KBM-7 (cell line): ENCODE data around the gene PRDM1.

Experiments used
- DNase-seq: peaks from one replicate; pipeline ENCODE4 v3.0.0-alpha.2; 2015
- in situ Hi-C: fragments of 300-500 bp; cut with MboI; formaldehyde crosslinking; loops from 2 replicates; pipeline ENCODE4 v1.14.3; 2020; ENCODE audit warnings: low sequenced_read_pairs, low pct_unique_long_range_greater_than_20kb, mixed read lengths

PRDM1 gene

DNA sequence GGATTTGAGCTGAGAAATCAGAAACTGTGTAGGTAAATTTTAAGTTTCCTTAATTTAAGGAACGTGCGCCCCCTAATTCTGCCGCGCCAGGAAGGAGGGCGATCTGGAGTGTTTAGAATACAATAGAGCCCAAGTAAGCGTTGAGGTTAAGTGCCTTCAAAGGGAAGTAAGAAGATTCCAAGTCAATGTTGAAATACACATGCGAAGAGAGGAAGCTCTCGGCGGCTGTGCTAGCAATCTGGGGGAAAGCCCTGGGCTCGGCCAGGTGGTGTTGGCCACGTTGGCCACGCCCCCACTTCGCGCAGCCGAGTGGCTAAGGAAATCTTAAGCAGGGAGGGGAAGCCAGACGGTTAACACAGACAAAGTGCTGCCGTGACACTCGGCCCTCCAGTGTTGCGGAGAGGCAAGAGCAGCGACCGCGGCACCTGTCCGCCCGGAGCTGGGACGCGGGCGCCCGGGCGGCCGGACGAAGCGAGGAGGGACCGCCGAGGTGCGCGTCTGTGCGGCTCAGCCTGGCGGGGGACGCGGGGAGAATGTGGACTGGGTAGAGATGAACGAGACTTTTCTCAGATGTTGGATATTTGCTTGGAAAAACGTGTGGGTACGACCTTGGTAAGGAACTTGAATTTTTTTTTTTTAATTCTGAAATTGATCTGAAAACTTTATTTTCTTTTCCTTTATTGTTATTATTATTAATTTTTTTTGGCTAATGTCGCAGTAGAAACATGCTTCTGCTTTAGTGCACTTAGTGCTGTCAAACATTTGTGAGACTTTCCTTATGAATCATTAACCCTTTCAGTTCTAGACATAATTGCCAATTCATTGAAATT lies at the start of gene PRDM1:
Gene PRDM1 (plus strand): TSS at position 353 of the 830 bp plus-strand sequence. CDS start 218 bp downstream, at position 571.
- peak; percentile 97 for DNase-seq
- in situ Hi-C loops: no loop called here

DNA sequence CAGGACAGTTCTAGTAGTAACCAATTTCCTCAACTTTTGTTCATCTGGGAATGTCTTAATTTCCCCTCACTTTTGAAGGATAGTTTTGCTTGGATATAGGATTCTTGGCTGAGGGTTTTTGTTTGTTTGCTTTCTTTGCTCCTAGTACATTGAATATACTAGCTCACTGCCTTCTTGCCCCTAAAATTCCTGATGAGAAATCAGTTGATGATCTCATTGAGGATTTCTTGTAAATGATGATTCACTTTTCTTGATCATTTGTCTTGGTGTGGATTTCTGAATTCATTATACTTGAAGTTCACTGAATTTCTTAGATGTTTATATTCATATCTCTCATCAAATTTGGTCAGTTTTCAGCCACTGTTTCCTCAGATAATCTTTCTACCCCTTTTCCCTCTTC lies 49.1 kb upstream of the PRDM1 start:
- in situ Hi-C loops: no loop called here
- no peak for DNase-seq

DNA sequence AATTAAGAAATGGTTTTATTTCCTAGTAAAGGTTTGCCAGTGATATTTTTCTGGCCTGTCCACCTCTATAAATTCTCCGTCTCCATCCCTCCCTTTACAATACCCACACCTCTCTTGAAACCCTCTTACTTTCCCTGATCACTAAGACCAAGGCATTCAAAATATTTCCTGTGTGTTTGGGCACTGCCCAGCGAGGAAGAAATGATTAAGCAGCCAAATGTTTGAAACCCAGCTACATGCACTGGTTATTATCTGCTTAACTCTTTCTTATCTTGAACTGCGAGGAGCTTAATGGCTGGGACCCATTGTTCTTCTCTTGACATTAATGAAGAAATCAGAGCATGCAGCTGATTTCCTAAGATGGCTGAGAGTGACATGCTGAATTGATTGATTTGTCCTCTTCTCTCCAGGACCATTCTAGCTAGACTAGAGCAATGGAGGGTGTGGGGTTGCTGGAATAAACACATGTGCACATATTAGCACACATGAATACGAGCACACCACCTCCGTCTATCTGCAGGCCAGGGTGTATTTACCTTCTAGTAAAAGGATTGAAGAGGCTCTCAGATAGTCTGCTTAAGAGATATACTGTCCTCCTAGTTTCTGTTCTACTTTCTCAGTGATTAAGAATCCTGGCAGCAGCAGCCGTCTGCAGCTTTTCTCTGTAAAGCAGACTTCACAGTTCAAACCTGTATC lies 46.1 kb upstream of the PRDM1 start:
- in situ Hi-C loops: no loop called here
- no peak for DNase-seq

DNA sequence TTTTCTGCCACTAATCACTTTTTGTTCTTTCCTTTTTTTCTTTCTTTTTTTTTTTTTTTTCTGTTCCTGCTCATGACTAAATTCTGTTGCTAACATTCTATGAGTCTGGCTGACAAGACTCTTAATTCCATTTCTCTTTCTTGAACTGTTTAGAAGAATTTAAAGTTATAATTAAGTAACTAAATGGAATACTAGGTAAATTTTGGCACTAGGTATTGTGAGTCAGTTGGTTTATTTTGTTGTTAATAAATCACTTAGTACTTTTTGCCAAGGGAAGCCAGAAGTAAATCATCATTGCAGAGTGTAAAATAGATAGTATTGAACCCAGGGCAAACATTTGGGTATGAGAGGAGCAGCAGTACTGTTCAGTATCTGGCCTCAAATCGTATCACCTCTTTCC lies 42.0 kb upstream of the PRDM1 start:
- in situ Hi-C loops: no loop called here
- no peak for DNase-seq

DNA sequence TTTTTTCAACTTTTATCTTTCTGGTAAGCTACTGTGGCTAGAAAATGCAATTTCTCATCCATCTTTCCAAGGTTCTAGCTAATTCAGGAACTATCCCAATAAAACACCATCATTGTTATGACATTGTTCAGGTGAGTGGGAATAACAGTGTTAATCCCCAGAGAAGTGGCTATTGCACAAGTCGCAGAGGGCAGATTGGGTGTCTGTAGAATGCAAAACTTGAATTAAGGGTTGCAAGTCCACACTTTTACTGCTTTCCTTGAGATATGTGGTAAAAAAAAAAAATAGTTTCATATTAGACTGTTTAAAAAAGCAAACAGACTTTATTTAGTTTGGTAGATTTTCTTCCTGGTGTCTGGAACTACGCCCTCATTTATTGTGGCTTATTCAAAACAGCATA lies 41.1 kb upstream of the PRDM1 start:
- in situ Hi-C loops: no loop called here
- DNase-seq: no peak

DNA sequence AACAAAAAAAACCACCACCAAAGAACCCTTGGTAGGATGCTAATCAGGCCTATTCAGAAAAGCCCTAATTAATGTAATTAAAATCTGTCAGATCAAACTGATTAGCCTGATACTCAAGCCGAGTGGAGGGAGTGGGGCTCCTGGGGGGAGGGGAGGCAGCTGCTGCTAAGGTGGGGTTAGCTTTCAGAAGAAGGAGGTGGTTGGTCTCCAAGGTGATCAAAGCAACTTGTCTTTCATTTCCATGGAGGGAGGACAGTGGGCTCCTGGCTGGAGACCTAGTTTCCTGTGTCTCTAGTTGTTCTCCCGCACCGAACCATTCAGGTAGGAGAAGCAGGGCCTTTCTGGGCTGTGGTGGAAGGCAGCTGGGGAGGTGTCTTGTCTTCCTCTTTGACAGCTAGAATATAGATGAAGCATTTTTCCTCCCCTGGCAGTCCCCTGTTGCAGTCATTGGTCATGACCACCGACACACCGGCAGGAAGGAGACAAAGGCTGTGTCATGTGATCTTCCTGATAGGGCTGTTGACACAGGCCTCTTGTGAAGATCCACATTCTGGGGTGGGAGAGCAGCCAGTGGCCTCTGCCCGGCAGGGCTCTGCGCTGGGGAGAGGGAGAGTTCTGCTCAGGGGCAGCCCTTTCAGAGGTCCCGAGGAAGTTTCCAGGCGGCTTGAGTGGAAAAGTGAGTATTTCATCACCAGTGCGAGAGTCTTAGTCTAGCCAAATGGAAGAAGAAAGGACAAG lies 39.9 kb upstream of the PRDM1 start:
- no peak for DNase-seq
- in situ Hi-C loops: no loop called here

DNA sequence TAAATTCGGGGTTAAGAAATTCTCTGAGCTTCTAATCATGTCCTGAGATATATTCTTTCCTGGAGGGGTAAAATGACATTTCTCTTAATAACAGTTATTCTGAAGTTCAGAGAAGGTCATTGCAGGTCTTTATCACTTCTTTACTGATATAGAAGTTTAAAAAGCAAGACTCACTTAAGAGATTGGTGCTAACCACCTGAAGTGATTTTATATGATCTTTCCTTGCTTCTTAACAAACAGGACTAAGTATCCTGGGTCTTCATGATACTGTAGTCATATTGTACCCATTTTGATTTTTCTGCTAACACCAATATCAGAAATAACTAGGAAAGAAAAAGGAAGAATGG lies 39.3 kb upstream of the PRDM1 start:
- in situ Hi-C loops: no loop called here

DNA sequence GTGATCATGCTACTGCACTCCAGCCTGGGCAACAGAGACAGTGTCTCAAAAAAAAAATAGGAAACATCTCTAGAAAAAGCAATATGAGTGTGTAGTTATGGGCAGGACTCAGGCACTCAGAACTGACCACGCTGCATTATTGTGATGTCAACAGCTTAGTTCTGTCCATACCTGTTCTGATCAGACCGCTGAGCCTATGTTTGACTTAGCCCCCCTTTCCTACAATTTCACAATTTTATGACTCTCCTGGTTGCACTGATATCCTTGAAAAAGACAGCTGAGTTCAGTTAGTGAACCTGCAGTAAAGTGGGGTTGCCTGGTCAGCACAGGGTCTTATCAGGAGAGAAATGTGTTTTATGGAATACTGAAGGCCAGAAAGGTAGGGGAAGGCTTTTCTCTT lies 37.8 kb upstream of the PRDM1 start:
- in situ Hi-C loops: no loop called here

More for the DNA sequence above, 39.3 kb upstream of the PRDM1 start:
- no peak for DNase-seq

DNA sequence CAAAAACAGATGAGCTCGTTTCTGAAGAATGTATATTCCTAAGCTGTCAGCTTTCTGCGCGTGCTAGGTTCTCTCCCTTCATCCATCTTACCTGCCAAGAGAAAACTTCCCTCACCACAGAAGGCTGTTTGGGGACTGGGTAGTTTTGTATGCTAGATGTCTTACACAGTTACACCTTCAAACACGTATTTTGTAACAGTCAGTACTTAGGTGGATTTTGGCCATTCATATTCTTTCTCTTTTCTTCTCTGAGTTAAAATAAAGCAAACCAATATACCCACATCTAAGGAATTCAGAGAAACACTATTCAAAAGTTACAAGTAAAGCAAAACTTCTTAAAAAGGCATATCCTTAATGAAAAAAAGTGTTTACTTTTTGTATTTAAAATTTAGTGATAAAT lies 35.6 kb upstream of the PRDM1 start:
- in situ Hi-C loops: no loop called here
- DNase-seq: no peak

More for the DNA sequence above, 37.8 kb upstream of the PRDM1 start:
- DNase-seq: no peak

DNA sequence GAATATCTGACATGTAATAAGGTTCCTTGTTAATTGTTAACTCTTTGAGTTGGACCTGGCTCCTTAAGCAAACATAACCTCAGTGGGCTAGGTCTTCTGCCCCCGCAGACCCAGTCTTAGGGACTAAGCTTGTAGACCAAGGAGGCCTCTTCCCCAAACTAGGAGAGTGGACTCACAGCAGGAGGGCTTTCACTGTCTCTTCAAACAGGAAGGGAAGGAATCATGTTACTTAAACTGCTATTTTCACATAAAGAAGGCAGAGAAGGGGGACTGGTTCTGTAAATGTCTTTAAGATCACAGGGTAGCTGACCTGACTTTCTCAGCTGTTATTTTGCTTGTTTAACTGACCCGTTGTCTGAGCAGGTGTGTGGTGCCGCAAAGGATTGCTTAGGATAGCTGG lies 34.9 kb upstream of the PRDM1 start:
- peak; percentile 44 for DNase-seq
- in situ Hi-C loops: no loop called here

DNA sequence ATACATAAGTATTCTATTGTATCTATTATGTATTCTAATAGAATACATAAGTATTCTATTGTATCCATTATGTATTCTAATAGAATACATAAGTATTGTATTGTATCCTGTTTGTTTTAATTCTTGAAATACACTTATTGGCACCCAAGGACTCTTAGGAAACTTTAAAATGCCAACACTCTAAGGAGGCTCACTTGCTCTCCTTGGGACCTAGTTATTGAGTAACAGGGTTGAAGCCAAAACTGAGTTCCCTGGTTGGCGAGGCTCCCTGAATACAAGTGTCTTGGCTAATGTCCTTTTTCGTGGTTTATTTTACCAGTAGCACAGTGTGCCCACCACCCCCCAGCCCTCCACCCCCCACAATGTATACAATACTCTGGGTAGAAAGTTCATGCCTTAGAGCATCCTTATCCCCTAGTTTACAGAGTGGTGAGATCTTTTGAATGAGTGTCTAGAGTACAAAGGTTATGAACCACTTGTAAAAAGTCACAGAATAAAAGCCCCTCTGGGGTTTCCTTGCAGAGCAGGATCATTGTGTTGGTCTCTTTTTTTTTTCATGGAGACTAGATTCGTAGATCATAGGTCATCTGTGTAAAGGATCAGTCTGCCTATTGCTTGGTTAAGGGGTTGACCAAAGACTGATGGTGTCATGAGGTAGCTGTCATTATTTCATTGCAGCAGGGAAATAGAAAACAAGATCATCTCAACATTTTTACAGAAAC lies 32.5 kb upstream of the PRDM1 start:
- in situ Hi-C loops: no loop called here
- DNase-seq: no peak

DNA sequence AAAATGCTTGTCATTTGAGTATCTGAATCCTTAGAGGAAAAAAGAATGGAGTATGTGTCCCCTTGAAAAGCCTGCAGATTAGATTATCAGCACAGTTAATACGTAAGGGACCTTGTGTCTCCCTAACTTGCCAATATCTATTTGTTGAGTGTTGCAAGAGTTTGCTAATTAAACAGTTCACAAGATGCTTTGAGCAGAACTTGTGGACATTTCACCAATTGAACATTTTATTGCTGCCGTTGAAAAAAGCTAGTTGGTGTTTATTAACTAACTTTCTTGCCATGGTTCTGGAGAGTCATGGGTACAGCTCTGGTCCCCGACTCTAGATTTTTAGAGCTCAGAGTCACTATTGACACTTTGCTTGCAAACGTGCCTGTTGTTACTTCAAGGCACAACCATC lies 30.6 kb upstream of the PRDM1 start:
- no peak for DNase-seq
- in situ Hi-C loops: no loop called here

DNA sequence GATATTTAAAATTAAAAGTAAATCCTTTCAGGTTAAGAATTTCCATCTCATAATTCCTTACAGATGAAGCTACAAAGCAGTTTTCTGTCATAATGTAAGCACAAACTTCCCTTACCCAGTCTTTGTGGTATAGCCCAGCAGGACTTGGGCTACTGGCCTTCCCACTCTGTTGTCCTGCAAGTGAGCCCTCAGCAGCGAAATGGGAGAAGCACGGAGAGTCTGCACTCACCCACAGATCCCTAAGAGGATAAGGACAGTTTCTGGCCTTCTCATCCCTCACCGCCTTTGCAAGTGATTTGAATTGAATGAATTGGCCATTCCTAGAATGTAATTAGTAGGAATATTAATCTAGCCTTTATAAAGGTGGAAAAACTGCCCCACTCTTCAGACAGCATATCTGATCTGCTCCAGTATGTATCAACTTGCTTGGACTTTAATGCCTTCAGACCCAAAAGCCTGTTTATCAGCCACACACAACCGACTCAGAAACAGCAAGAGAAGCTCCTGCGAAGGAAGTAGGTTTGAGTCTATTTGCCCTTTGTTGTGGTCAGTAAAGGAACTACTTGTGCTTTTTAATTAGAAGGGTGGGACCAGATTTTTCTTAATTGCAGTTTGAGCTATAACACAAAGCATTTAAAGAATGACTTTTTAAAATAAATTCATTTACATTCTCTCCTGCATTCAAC lies 29.9 kb upstream of the PRDM1 start:
- no peak for DNase-seq

DNA sequence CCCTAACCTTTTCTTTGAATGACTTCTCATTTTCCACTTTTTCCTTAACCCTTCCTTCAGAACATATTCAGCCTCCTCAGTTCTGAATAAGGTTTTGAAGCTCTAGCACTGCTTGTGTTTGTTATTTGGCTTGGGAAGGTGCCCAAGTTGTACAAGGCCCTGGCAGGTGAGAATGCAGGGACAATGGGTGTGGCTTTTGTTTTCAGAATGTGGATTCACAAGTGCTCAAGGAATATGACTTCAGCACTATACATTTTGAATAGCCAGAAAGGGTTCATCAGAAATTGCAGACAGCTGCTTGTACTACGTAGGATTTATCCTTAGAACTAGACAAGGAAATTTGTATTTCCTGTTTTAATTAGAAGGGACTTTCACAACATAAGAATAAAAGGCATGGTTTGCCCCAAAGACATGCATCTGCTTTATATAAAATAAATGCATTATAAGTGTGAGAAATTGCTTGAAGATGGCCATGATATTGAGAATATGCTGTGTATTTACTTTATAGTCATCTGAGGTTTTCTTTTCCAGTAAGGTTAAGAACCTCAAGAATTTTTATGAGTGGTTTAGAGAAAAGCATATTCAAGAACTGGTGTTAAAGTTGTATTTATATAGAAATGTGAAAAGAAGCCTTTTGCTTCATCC lies 29.3 kb upstream of the PRDM1 start:
- DNase-seq: no peak
- in situ Hi-C loops: no loop called here

More for the DNA sequence above, 29.9 kb upstream of the PRDM1 start:
- in situ Hi-C loops: no loop called here

DNA sequence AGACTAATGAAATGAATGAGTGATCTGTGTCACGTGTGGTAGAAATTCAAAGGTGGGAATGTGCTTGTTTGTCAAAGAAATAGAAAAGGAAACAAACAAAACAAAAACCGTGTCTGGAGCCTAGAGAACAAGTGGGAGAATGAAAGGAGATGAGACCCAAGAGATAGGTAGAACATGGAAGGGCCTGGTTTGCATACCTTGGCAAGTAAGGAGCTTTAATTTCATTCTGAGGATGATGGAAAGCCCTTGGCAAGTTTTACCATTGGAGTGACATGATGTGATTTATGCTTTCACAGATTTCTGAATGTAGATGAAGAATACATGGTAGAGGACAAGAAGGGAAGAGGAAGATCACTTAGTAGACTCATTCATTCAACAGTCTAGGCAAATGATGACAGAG lies 26.8 kb upstream of the PRDM1 start:
- in situ Hi-C loops: no loop called here
- no peak for DNase-seq

DNA sequence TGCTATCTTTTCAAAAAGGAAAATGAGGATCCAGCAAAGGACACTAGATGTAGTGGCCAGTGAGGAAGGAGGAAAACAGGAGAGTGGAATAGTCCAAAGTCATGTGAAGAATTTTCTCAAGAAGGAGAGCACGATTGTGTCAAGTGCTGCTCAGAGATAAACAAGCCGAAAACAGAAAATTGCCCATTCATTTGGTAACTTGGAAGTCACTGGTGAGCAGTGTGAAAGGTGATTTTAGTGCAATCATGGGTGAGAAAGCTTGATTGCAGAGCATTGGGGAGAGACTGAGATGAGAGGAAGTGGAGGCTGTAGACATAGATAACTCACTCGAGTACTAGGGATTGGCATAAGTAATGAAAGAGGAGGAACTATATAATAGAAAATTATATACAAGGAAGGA lies 26.0 kb upstream of the PRDM1 start:
- DNase-seq: no peak
- in situ Hi-C loops: no loop called here

DNA sequence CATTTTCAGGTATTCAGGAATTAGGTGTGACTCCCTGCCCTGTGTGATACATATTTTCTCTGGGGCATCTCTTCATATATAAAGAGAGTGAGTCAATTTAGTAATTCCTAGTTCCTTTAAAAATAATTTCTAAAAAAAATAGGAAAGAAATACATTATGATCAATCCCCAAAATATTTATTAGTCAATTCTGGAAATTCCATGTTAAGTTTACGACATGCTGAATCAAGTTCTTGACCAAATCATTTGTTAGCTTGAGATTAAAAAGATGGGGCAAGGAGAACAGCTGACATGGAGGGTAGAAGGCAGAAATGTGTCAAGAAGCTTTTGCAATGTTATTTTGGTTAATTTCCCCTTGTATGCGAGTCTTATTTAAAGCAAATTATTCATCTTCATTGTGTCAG lies 22.7 kb upstream of the PRDM1 start:
- DNase-seq: no peak
- in situ Hi-C loops: no loop called here

DNA sequence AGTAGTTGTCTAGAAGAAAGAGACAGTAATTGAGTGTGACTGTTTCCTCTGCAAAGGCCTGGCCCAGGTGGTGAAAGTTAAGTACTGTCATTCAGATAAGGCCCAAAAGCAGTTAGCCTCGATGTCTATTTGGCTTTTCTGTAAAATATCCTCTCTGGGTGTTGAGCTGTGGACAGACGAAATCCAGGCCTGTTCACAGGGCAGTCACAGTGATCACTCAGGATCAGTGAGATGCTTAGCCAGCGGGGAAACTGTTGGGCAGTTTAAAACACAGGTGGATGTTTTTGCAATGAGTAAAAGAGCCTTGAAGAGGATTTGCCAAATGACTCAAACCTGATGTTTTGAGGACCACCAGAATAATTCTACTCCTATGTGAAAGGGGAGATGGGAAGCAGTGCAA lies 22.0 kb upstream of the PRDM1 start:
- in situ Hi-C loops: no loop called here

DNA sequence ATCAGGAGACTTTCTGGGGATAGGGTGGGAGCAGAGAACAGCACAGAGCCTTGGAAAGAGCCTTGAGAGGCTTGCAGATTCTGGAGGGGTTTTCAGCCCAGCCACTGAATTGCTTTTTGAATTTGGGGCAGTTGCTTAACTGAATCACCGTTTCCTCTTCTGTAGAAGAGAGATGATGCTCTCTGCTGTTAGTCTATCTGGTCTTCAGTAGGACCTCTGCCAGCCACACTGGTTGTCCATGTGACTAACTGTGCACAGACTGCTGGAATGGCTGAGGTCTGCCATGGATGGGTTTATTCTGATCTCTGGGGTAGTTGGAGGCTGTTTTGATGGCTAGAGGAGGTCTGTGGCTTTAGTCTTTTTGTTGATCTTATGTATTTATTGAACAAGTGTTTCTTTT lies 21.4 kb upstream of the PRDM1 start:
- in situ Hi-C loops: no loop called here
- DNase-seq: no peak

More for the DNA sequence above, 22.0 kb upstream of the PRDM1 start:
- no peak for DNase-seq
